HG03064 (cell line): ENCODE data around the gene TRAPPC12.
"Not testable (repeated sequence)": the region's sequence is repeated elsewhere in the genome, so short reads cannot be mapped to it uniquely, and the experiment has no call there.

Experiments used
- ATAC-seq: cut with Tn5 transposase; IDR thresholded peaks from one replicate; pipeline ENCODE4 v1.9.1; 2021; ENCODE audit warnings: low read depth; ENCODE audit not compliant: unreplicated experiment

Gene TRAPPC12

DNA sequence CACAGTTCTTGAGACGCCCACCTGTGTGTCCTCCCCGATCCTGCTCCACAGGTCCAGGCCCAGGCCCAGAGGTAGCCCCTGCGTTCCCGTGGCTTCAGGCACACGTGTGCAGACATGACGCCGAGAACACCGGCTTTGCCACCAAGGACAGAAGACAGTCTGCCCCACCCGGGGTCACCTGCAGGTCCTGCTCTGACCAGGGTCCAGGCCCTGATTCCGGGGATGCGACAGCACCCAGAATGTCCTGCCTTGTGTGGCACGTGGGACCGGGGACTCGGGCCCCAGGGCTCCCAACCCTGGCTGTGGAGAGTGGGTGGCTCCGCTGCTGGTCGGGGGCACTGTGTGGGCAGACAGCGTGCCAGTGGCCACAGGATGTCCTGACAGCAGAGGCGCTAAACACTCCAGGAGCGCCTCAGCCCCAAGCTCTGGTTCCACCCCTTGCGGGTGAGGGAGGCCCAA, 102.9 kb downstream of the TRAPPC12 start:
- no peak for ATAC-seq

DNA sequence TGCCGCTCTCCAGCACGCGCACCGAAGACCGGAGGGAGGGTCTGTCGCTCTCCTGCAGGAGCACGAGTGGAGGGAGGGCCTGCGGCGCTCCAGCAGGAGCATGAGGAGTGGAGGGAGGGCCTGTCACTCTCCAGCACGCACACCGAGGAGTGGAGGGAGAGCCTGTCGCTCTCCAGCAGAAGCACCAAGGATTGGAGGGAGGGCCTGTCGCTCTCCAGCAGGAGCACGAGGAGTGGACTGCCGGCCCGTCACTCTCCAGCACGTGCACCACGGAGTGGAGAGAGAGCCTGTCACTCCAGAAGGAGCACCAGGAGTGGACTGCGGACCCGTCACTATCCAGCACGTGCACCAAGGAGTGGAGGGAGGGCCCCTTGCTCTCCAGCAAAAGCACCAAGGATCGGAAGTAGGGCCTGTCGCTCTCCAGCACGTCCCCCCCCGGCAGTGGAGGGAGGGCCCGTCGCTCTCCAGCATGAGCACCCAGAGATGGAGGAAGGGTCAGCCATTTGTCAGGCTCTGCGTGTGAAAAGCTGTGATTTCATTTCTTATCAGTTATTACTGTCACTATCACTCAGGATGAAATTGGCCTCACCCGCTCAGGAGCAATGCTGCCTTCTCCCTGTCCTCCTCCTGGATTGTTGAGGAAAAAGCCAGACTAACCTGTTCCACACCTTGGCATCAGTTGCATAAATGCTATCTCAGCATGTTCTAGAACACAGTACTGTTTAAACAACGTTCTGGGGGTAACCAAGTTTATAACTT, 103.9 kb downstream of the TRAPPC12 start:
- no peak for ATAC-seq

DNA sequence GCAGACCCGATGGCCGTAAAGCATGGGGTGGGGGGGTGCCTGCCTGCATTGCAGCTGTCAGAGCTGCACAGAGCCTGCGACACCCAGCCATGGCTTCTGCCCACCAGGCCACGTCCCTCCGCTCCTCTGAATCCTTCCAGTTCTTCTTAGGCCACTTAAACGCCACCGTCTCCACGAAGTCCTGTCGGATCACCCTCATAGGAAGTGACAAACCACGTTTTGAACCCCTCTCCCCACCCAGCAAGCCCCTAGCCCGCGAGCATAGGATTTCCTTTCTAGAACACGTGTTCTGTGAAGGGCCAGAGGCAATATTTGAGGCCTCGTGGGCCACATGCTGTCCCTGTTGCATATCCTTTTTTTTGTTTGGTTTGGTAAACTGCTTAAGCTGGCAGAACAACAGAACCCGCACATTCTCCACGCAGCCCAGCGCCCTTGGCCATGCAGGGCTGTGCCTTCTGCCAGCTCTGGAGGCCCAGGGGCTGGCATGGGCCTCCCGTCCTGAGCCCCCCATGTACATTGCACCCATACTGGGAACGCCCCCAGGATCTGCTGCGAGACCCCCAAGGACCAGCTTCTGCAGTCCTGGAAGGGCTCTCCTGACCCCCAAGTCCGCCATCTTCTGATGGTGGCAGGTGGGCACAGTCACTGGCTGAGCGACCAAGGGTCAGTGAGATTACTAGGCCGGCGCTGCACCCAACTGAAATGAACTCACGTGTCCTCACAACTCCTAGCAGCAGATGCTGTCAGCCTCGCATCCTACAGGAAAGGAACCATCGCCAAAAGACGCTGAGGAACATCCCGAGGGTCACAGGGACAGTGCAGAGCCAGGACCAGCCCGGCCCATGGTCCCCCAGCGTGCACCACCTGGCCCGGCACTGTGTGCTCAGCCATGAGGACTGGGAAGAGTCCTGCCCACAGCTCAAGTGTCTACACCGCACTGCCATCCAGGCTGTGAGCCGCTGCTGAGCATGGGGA, 104.8 kb downstream of the TRAPPC12 start:
- ATAC-seq = no peak

DNA sequence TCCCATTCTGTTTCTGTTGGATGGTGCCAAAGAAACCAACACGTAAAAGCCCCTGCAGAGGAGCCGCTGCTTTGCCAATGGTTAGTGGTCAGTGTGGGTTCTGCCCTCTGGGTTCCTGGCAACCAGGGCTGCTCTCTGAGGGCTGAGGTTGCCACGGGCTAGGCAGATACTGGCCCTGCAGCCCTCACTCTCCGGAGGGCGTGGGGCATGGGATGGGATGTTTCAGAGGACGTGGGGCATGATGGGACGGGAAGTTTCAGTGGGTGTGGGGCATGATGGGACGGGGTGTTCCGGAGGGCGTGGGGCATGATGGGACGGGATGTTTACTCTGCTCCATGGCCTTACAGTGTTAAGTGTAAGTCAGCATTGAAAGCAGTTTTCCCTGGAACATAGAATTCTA, 105.7 kb downstream of the TRAPPC12 start:
- no peak for ATAC-seq

DNA sequence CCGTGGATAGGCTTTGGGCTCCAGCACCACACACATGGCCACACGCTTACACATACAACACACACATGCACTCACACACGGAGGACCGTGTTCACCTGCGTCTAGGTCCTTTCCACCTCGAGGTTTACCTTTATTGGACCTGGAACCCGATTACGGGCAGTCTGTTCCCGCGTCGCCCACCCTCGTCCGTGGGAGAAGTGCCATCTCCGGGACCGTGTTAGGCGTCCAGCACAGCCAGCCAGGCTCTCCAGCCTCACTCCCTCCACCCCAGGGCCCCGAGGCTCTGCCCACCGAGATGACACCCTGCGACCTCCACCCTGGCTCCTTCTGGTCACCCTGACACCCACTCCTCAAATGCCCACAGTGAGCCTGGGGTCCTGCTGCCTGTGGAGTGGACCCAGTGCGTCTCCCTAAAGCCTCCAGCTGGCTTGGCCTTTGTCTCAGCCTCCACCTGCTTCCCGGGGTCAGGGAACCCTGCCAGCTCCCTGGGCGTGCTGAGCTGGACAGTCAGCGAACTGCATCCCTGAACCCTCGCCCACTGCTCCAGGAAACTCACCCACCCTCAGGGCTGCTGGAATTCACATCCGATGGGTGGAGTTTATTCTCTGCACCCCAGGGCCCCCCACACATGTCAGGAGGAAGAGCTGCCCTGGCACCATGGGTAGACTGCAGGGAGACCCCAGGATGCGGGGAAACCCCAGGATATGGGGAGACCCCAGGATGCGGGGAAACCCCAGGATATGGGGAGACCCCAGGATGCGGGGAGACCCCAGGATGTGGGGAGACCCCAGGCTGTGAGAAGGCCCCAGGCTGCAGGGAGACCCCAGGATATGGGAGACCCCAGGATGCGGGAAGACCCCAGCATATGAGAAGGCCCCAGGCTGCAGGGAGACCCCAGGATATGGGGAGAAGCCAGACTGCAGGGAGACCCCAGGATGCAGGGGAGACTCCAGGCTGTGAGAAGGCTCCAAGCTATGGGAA, 106.8 kb downstream of the TRAPPC12 start:
- no peak for ATAC-seq

DNA sequence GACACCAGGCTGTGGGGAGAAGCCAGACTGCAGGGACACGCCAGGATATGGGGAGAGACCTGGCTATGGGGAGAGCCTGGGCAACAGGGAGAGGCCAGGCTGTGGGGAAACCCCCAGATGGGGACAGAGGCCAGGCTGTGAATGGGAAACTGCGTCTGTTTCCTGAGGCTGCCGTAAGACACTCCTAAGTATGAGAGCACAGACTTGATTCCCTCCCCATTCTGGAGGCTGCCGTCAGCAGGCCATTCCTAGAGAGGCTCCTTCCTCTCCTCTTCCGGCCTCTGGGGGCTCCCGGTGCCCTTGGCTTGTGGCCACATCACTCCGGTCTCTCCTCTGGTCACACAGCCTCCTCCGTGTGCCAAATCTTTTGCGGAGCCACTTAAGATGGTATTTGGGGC, 107.5 kb downstream of the TRAPPC12 start:
- no peak for ATAC-seq

DNA sequence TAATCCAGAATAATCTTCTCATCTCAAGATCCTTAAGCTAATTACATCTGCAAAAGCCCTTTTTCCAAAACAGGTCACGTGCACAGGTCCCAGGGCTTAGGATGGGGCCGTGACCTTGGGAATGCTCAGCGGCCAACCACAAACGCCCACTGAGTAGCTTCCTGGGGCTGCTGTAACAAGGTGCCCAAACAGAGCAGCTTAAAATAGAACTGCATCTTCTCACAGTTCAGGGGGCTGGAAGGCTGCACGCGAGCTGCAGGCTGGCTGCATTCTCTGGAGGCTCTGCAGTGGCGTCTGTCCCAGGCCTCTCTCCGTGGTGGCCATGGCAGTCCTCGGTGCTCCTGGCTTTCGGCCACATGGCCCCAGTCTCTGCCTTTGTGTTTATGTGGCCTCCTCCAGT, 107.9 kb downstream of the TRAPPC12 start:
- no peak for ATAC-seq

DNA sequence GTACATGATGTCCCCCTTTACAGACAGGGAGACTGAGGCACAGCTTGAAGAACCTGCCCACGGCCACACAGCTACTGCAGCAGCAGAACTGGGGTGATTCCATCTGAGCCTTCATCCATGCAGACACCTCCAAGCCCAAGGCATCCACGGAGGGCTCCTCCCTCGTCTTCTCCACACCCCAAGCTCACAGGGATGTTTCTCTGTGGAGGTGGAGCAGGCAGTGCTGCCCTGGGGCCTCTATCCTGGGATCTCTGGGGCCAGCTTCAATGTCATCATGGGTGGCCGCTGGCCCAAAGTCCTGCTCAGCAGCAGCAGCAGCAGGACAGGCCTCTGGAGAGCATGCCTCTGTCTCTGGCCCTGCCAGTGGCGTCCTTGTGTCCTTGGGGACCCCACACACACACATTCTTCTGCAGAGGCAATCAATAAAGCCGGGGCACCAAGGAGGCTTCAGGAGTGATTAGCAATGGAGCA, 108.6 kb downstream of the TRAPPC12 start:
- no peak for ATAC-seq

DNA sequence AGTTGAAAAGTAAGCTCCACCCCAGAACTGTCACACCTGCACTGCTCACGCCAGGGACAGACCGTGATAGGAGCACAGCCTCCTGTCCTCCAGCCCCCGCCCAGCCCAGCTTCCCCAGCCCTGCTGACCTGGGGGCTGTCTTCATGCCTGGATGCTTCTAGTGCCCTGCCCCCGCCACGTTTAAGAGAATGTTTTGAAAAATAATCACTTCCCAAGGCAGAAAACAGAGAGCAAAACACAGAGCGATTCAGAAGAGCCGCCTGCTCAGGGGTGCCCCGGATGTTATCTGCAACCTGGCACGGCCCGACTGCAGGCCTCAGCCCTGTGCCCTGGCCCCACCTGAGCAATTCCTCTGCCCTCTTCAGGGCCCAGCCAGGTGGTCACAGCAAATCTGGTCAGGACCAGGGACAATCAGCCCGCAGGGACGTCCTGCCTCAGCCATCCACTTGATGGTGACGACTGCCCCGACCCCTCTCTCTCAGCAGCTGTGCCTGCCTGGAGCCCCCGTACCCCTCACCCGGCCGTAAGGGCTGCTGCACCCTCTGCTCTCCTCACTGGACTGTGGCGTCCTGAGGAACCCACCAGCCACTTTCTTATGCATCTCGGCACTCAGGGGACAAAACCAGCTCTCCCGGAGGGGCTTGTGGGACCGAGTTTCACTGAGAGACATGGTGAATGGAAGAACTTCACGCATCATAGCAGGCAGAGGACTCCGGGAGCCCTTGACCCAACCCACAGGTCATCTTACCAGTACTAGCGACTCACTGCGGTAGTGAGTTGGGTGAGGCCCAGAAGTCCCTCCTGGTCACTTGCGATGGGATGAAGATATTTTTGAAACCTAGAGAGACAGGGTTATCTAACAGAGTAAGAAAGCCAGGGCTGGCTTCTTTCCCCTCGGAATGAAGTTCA, 109.6 kb downstream of the TRAPPC12 start:
- no peak for ATAC-seq

DNA sequence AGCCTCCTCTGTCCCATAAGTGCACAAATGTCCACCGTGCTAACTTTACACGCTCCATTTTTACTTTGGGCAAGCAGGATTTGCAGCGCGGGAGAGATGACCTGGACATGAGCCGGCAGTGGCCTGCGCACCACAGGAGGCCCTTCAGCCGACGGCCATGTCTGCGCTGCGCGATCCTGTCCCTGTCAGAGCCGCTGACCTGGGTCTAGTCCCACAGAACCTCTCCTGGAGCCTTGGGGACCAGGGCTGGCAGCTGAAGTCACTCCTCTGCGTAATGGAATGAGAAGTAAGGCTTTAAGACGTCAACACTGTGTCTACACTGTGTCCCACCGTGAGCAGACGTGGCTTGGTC, 110.2 kb downstream of the TRAPPC12 start:
- no peak for ATAC-seq

DNA sequence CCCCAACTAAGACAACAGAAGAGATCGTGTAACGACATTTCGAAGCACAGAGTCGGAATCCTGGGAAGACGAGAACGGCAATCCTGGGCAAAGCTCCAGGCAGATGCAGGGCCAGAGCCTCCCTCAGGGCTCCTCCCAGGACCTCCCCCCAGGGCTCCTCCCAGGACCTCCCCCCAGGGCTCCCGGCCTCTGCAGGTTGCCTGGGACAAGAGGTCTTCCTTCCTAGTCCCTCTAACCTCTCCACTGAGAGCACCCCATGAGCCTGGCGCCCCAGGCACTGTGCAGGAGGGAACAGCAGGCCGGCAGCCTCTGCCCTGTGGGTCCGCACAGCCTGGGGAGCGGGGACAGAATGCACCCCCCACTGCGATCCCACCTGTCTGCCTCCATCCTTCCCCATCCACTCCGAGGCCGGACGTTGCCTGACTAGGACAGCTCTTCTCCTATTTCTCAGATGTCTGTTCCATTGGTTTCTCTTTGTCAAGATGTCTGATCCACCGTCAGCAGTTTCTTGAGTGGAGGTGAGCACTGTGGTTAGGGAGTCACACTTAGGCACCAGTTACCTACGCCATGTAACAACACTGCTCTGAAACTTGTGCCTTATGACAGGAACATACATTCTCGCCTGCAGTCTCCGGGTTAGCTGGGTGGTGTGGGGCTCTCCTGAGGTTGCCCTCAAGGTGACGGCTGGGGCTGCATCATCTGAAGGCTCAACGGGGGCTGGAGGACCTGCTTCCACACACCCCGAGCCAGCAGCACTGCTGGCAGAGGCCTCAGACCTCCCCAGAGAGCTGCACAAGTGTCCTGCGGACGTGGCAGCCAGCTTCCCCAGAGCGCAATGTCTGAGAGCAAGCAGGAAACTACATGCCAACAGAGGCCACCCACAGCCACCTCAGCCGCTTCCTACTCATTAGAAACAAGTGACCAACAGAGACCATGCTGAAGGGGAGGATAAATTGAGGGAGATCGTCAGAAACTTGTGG, 111.0 kb downstream of the TRAPPC12 start:
- ATAC-seq = no peak

DNA sequence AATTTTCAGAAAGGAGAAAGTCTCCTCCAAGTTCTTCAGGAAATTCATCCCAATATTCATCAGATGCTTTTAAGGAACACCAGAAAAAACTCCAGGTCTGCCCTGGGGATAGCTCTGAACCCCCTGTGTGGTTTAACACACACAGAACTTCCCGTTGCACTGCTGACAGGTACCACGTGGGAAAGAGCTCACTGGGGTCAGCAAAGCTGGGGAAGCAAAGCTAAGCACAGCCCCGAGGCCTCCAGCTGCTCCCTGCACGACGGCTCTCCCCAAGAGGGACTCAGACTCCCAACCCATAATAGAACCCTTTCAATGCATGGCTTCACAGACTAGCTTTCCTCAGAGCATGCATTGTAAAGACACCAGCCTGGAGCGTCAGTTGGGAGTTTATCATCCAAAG, 111.8 kb downstream of the TRAPPC12 start:
- ATAC-seq = no peak

DNA sequence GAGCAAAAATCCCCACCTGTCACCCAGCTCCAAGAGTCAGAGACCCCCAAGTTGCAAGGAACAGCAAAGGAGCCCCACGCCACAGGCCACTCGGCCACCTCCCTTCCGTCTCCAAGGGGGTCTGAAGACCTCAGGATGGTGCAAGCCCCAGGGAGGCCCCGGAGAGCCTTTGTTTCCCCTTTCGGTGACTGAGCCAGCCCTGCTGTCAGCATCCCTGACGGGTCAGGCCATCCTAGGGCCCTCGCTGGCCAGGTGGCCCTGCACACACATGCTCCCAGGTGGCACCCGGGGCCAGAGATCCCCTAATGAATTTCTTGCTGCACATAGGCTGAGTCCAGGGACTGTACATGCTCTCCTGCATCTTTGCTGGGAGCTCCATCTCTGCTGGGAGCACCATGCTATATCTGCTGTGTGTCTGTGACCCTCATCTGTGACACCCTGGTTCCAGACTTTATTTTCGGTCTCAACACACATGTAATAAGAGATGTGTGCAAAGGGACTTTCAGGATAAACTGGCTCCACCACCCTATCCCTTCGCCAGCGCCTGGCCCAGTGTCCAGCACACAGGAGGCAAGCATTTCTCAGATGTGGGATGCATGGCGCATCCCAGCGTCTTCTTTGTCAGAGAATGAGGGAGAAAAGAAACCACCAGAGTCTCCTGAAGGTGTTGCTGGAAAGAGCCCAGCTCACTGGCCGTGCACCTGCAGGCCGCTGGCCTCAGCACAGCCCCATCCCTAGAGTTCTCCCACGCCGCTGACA, 112.4 kb downstream of the TRAPPC12 start:
- no peak for ATAC-seq

DNA sequence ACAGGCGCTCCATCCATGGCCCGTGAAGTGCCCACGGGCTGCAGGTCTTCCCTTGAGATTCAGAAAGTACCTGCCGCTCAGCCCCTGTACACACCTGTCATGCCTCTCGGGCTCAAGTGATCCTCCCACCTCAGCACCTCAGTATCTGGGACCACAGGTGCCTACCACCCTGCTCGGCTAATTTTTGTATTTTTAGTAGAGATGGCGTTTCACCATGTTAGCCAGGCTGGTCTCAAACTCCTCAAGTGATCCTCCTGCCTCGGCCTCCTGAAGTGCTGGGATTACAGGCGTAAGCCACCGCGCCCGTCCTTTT, 112.9 kb downstream of the TRAPPC12 start:
- not testable (repeated sequence) for ATAC-seq

DNA sequence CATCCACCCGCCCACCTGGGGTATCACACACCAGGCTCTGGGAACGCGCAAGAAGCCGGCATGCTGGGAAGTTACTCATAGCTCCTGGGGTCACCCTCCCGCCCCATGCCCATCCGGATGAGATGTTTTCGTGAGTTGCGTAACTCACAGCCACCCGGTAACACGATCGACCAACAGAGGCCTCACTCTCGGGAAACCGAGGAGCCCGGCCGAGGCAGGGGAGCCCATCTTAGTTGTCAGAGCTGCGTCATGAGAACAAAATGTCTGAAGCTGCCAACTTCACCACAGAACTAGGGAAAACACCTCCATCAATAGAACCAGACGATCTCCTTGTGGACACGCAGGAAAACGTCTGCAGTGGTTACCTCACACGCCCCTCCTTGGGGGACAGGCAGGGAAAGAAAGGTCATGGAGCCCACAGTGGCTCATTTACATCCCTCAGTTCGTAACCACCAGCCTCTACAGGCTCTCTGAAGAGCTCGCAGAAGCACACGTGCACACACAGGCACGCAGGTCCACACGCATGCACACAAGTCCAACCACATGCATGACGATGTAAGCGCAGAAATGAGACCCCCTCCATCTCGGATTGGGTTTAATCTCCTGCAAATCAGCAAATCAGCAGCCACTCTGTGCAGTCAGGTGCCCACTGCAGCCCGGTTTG, 113.6 kb downstream of the TRAPPC12 start:
- no peak for ATAC-seq

DNA sequence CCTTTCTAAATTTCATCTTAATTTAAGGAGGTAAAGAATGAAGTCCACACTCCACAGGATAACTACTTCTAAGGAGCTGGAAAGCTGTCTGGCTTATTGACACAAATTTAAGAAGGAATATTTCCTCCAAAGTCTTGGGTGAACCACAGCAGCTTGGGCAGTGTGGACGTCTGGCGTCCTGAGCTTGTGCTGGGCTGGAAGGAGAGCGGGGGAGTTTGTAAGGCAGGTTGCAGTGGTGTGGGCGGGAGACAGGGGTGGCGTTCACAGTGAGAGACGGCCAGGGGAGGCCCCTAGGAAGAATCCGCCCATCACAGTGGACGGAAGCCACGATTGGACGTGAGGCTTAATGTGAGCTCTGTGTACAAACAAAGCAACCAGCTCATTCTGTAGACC, 114.1 kb downstream of the TRAPPC12 start:
- ATAC-seq = no peak

DNA sequence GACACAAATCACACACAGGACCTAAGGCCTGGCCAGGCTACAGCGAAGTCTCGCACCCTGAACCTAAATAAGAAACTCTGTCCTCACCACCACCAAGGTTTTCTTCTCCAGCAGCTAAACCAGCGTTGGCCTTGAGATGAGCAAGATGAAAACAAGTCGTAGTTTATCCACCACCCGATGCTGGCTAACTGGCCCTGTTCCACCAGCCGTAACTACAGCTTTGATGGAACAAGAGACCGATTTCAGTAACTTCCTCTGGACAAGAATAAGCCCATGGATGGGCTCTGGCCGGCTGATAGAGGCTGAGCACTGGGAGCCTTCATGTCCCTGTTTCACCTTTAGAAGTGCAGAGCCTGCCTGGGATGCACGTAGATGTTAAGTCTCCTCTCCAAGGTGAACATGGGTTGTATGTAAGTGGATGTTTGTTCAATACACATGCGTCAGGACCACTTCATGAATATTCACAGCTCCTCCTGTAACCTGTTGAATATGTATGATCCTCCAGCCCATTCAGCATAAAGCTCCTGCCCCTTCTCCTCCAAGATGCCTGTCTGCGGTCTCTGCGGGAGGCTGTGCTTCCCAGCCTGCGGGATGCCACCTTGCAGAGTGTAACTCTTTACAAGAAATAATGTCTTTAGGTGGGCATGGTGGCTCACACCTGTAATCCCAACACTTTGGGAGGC, 115.6 kb downstream of the TRAPPC12 start:
- no peak for ATAC-seq
